K562 (cell line): Measurements from ENCODE around the gene TMEM200B. TPM values are rescaled to one million over a fixed set of nuclear protein-coding genes. Genes with fewer than 3 reads are reported as not detected.

ENCODE experiments used
- ATF1 ChIP-seq, 2 experiments: fragments of 450-650 bp in 1 of 2; IDR thresholded peaks; 2 replicates each; pipeline ENCODE4 v1.6.1; 2016; ENCODE audit warnings: missing compliant biosample characterization in 1 of 2, missing genetic modification characterization in 1 of 2
- CXXC5 ChIP-seq: fragments of 250-450 bp; sonication (Bioruptor Pico); IDR thresholded peaks from 2 replicates; pipeline ENCODE4 v1.8.0; 2022; ENCODE audit warnings: inconsistent platforms, mild to moderate bottlenecking, moderate library complexity
- FOXM1 ChIP-seq, 2 experiments: fragments of 450-650 bp in 1 of 2; sonication (generic) in 1 of 2; formaldehyde crosslinking in 1 of 2; IDR thresholded peaks; 2 replicates each; pipeline versions ENCODE4 v1.6.1 to v1.9.0; 2017 to 2022; ENCODE audit warnings: low read depth in 2 of 2, mild to moderate bottlenecking in 2 of 2, missing genetic modification reagents in 1 of 2, moderate library complexity in 1 of 2
- GATA2 ChIP-seq: sonication (generic); formaldehyde crosslinking; IDR thresholded peaks from 2 replicates; pipeline ENCODE4 v1.4.0; 2020; ENCODE audit warnings: mild to moderate bottlenecking, missing genetic modification reagents
- HMGXB4 ChIP-seq: sonication (generic); formaldehyde crosslinking; IDR thresholded peaks from 2 replicates; pipeline ENCODE4 v1.8.1; 2023; ENCODE audit warnings: mild to moderate bottlenecking, missing genetic modification reagents
- IRF2 ChIP-seq: sonication (generic); formaldehyde crosslinking; IDR thresholded peaks from 2 replicates; pipeline ENCODE4 v1.8.1; 2022; ENCODE audit warnings: mild to moderate bottlenecking, missing genetic modification reagents
- PBX2 ChIP-seq, 2 experiments: IDR thresholded peaks in 1 of 2; conservative IDR thresholded peaks in 1 of 2; 2 replicates each; pipeline ENCODE4 v1.6.1; 2016; ENCODE audit warnings: low read depth in 2 of 2, mild to moderate bottlenecking in 1 of 2, missing compliant biosample characterization in 1 of 2, missing genetic modification characterization in 1 of 2, moderate library complexity in 1 of 2
- SMAD4 ChIP-seq: fragments of 250-450 bp; sonication (Bioruptor Pico); conservative IDR thresholded peaks from 2 replicates; pipeline ENCODE4 v1.8.0; 2021; ENCODE audit warnings: inconsistent platforms, mild to moderate bottlenecking, moderate library complexity
- SMC3 ChIP-seq: conservative IDR thresholded peaks from 2 replicates; pipeline ENCODE4 v1.6.1; 2011; ENCODE audit warnings: low read depth, low read length, improper control_type of control experiment; ENCODE audit not compliant: insufficient read depth
- TFAP4 ChIP-seq: sonication (generic); formaldehyde crosslinking; IDR thresholded peaks from 2 replicates; pipeline ENCODE4 v1.8.0; 2022; ENCODE audit warnings: missing genetic modification reagents, mild to moderate bottlenecking, moderate library complexity, borderline replicate concordance
- TOE1 ChIP-seq, 2 experiments: fragments of 450-650 bp in 1 of 2; sonication (generic) in 1 of 2; formaldehyde crosslinking in 1 of 2; IDR thresholded peaks; 2 replicates each; pipeline versions ENCODE4 v1.7.1 to v1.8.0; 2016 to 2022; ENCODE audit warnings: borderline replicate concordance in 2 of 2, mild to moderate bottlenecking in 2 of 2, antibody characterized with exemption in 1 of 2, inconsistent platforms in 1 of 2, low read depth in 1 of 2, missing genetic modification reagents in 1 of 2, moderate library complexity in 1 of 2
- ZBTB49 ChIP-seq: sonication (generic); formaldehyde crosslinking; IDR thresholded peaks from 2 replicates; pipeline ENCODE4 v1.8.0; 2022; ENCODE audit warnings: missing genetic modification reagents, mild to moderate bottlenecking, borderline replicate concordance
- ZNF431 ChIP-seq: sonication (generic); formaldehyde crosslinking; IDR thresholded peaks from 2 replicates; pipeline ENCODE4 v1.8.0; 2022; ENCODE audit warnings: mild to moderate bottlenecking, missing genetic modification reagents
- ZNF644 ChIP-seq: fragments of 200-800 bp; sonication (Bioruptor generic); IDR thresholded peaks from 2 replicates; pipeline ENCODE4 v1.6.1; 2016; ENCODE audit warnings: low read depth, missing genetic modification characterization, missing compliant biosample characterization
- polyA plus RNA-seq, 8 experiments: library from polyadenylated mRNA; depleted of rRNA in 4 of 8; stranded (reverse) in 5 of 8; unstranded in 3 of 8; fragments of >200 nt; fragmentation: Nextera tagmentation in 2 of 8; fragmentation: Illumina TruSeq in 1 of 8; extraction: Ambion mirVana in 2 of 8; extraction: Trizol in 1 of 8; gene quantifications; 2 replicates each; pipeline versions ENCODE4 v1.2.1 to v1.2.3, GENCODE V29; 2011 to 2014; ENCODE audit warnings: inconsistent platforms in 1 of 8, missing spikeins in 1 of 8
- total RNA-seq, 7 experiments: library from RNA; depleted of rRNA in 6 of 7; stranded (reverse); fragments of >200 nt in 6 of 7; fragmentation: Illumina TruSeq in 2 of 7; extraction: Trizol in 2 of 7; gene quantifications; 2 replicates each; pipeline versions ENCODE4 v1.2.1 to v1.2.3, GENCODE V29; 2011 to 2021; ENCODE audit warnings: low replicate concordance in 1 of 7

TMEM200B gene
- total and polyA plus RNA-seq, 9 of the 15 experiments (the other 6 are each of a cell fraction or from before 2014, with no cell fraction given): 0.04 to 0.35 (median 0.10) TPM; not detected in 1

GRCh38 chr1:29124366-29125236 lies 898 bp upstream of the TMEM200B start (continued):
- no peak for TF ChIP-seq ZBTB49 (CRISPR knock-in tag)
- no peak for TF ChIP-seq FOXM1 (IDR thresholded peaks at IDR 0.05; ENCODE audit: low read depth)
- peak; percentile 73 for TF ChIP-seq FOXM1 (CRISPR knock-in tag; IDR thresholded peaks at IDR 0.05; ENCODE audit: low read depth)
- TF ChIP-seq TOE1 (IDR thresholded peaks at IDR 0.05; ENCODE audit: borderline replicate concordance): 0 out of 2 replicates have a peak, but pooled peaks have one; percentile 19
- no peak for TF ChIP-seq TOE1 (CRISPR knock-in tag; IDR thresholded peaks at IDR 0.05; ENCODE audit: borderline replicate concordance, low read depth)
- no peak for TF ChIP-seq ZNF431
- no peak for TF ChIP-seq ATF1 (CRISPR knock-in tag; IDR thresholded peaks at IDR 0.05)
- peak; percentile 84 for TF ChIP-seq ATF1 (tag; IDR thresholded peaks at IDR 0.05)
- no peak; the same call in 1 of the 2 replicates for TF ChIP-seq TFAP4
- TF ChIP-seq HMGXB4 (CRISPR knock-in tag): 0 out of 2 replicates have a peak, but pooled peaks have one; percentile 54
- TF ChIP-seq IRF2: no peak
- TF ChIP-seq ZNF644 (tag): no peak
- no peak for TF ChIP-seq GATA2 (CRISPR knock-in tag)
- peak; percentile 63 for TF ChIP-seq SMAD4 (CRISPR knock-in tag)
- TF ChIP-seq SMC3: no peak; the same call in 1 of the 2 replicates
- peak; percentile 76 for TF ChIP-seq CXXC5 (CRISPR knock-in tag)
- no peak for TF ChIP-seq PBX2 (CRISPR knock-in tag; IDR thresholded peaks at IDR 0.05; ENCODE audit: low read depth)
- TF ChIP-seq PBX2 (tag; conservative IDR thresholded peaks at IDR 0.05; ENCODE audit: low read depth): no peak
